GDM1 (cell line): Measurements from ENCODE around the gene UQCC2.
A peak's percentile ranks its signal among the peaks of the same experiment; 100 is the strongest.

Experiments used
- DNase-seq: peaks from one replicate; lab custom pipeline; 2025; lab: John Stamatoyannopoulos, UW

The UQCC2 gene

DNA sequence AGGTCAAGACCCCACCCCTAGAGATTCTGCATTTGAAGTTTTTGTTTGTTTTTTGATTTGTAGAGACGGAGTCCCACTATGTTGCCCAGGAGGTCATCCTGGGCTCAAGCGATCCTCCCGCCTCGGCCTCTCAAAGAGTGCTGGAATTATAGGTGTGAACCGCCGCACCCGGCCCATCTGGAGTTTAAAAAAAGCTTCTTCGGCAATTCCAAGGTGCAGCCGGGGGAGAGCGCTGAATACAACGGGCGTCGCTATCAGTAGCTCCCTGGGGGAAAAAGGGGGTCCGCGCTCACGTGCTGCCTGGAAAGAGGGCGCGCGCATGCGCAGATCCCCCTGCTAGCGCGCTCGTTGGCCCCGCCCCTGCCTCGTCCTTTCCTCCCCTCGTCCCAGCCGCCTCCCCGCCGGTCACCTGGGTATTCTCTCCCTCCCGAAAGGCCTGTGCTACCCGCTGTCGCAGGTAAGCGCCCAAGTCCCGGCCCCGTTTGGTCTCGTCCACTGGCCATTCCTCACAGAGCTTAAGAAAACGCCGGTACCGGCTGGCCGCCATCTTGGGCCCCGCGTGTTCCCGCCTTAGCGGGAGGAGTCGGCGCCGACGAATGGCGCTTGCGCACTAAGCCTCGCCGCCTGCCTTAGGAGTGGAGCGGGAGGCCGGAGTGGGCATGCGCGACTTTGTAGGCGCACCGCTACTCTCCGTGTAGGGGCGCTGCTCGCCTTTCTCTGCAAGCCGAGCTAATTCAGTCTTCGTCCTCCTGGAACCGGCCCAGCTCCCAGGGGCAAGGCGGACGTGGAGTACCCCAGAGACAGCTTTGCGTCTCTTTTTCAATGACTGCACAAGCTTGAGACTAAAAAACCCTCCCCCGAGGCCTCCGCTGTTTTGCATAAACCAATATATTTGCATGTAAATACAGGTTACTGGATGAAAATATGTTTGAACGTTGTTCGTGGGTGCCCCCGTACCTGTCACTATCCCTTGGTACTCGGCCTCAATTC is at the start of gene UQCC2:
UQCC2 (minus strand) TSS at position 561 of the 990 bp plus-strand sequence; CDS start at position 547, 14 bp downstream.
- peak; percentile 96 for DNase-seq

GRCh38 chr6:33759887-33760629 is 48.6 kb upstream of the UQCC2 start:
- DNase-seq: no peak

DNA sequence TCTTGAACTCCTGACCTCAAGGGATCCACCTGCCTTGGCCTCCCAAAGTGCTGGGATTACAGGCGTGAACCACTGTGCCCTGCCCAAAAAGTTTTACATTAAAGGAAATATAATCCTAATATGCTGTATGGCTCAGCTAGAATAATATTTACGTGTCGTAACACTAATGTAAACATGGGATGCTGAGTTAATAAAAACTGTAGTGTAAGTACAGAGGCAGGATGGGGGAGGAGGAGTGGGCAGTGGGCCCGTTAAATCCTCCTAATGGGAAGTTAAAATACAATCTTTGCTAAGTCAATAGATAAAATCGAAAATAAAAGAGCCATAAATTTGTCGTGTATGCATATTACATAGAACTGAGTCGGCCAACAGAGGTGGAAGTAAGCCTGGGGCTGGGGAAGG is 47.3 kb upstream of the UQCC2 start:
- no peak for DNase-seq

GRCh38 chr6:33757906-33758305 is 46.4 kb upstream of the UQCC2 start:
- no peak for DNase-seq

DNA sequence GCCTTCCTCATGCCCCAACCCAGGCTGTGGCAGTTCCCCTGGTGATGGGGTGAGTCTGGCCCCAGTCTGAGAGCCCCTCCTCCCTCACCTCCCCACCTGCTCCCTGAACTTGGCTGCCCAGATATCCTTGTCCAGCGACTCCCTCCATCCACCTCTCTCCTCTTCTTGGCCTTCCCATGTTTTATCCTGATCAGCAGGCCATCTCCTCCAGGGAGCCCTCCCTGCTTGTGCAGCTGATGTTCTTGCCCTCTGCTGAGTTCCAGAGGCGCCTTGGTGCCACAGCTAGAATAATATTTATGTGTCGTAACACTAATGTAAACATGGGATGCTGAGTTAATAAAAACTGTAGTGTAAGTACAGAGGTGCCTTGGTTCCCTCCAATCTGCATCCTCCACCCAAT is 45.6 kb upstream of the UQCC2 start:
- DNase-seq: no peak

DNA sequence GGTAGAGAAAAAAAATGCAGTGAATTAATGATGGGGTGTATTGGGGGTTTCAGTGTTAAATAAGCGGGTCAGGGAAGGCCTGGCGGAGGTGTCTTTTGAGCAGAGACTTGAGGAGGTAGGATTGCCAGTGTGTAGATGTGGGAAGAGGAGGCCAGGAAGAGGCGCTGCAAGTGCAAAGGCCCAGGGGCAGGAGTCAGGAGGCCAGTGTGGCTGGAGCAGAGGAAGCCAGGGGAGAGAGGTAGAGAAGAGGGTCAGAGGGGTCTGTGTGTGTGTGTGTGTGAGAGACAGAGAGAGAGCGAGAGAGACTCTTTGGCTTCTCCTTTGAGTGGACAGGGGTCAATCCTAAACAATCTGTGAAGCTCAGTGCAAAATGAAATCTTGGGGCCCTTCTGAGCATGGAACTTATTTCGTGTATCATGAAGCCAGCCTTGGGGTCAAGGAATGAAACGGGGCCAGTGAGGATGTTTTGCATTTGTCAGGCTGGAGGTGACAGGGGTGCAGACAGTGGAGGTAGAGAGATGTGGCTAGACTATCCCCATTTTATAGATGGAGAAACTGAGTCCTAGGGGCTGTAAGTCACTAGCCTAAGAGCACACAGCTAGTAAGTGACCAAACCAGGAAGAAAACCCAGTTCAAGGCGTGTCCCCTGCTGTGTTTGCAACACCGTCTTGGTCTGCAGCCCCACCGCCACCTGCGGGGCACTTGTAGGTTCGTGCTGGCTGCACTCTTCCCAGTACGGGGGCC is 44.9 kb upstream of the UQCC2 start:
- no peak for DNase-seq

DNA sequence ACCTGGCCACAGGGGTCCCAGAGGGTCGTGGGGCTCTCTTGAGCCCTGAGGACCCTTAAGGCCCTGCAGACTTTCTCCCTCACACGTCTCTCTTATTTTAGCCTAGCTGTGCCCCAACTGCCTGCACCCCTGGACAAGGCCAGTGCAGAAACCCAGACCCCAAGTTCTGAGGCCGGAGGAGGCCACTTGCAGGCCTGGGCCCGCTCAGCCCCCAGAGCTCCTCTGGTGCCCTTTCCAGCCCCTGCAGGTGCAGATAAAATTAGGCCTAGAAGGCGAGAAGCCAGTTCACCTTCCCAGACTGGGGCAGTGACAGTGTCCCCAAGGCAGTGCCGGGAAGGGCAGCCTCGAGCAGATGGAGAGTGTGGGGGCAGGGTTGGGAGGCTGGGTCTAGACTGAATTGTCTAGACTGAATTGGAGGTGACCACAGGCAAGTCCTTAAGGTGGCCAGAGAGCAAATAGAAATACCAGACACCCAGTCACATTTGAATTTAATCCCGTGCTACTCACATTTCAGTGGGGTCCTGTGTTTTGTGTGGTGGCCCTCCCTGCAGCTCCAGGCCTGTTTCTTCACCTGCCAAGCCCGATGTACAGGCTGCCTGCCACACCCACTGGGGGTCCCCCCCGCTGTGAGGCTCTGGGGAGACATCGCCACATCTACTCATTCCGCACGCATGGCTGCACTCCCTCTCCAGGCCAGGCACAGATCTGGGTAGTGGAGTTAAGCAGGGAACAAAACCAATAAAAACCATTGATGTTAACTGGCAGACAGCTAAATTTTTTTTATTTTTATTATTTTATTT is 43.8 kb upstream of the UQCC2 start:
- DNase-seq: no peak

- DNase-seq: no peak
Observed at GRCh38 chr6:33754222-33754621, 42.7 kb upstream of the UQCC2 start.

DNA sequence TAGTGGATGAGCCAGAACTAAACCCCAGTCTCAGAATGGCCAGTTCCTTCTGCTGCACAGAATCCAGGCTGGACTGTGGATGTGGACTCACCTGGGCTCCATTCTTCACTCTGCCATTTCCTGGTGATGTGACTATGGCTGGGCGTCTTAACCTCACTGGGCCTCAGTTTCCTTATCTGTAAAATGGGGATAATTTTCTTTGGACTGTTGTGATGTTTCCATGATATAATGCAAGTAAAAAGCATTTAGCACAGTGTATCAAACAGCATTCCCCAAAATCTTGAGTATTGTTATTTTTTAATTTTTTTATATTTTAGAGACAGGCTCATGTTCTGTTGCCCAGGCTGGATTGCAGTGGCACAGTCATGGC is 41.1 kb upstream of the UQCC2 start:
- DNase-seq: no peak

DNA sequence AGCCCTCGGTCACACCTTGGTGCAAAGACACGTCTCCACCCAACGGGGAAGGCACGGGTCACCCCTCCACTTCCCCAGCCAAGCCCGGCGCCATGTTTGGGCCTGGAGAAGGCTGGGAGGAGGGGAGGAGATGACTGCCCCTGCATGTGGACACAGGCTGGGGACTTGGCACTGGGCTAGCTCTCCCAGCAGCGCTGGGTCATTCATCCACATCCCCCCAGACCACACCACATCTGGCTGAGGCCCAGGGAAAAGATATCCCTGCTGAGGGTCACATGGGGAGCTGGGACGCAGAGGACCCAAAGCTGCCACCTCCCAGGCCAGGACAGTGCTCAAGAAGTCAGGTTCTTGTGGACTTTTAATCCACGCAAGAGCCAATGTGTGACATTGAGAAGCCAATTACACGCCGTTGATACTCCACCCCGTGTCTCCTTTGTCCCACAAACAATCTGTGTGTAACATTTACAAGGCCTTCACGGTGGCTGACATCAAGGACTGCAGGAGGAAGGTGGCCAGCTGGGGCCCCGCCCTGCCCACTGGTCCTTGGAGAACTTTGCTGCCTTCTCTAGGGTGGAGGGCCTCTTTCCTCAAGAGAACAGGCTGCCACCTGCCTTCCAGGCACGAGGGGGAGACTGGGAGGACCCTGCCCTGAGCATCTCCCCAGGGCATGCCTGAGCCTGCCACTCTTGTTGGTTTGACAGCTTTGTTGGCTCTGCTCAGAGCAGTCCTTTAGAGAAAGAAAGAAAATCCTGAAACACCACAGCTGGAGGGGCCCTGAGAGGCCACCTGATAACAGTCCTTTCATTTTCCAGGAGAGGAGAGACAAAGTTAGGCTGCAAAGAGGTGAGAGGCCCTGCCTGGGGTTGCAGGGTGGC is 40.5 kb upstream of the UQCC2 start:
- no peak for DNase-seq

GRCh38 chr6:33750244-33750991 is 38.9 kb upstream of the UQCC2 start:
- no peak for DNase-seq

- no peak for DNase-seq
Observed at GRCh38 chr6:33749401-33749800, 37.9 kb upstream of the UQCC2 start.

DNA sequence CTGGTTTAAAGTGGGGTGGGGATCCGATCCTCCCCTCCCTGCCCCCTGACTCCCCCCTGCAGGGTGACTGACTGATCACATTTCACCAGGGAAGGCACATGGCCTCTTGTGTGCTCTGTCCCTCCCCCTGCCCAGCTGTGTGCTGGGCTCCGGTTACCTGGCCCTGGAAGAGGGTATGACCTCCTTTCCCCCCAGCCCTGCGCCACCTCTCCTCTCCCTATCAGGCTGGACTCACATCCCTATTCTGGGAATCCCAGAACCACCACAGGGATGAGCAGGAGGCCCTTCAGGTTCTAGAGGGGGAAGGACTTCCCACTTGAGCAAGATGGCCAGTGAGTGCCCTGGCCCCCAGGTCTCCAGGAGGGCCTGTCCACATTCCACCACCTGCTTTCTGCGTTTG is 37.3 kb upstream of the UQCC2 start:
- no peak for DNase-seq

GRCh38 chr6:33747823-33748222 is 36.3 kb upstream of the UQCC2 start:
- DNase-seq: no peak

GRCh38 chr6:33746651-33747100 is 35.2 kb upstream of the UQCC2 start, which contains the start of gene IP6K3:
Gene IP6K3 (minus strand): TSS chr6:33746905. CDS start chr6:33735476, 11,429 bp downstream.
- no peak for DNase-seq

- DNase-seq: no peak
Observed at GRCh38 chr6:33746036-33746600, 34.6 kb upstream of the UQCC2 start.

- DNase-seq: no peak
Observed at GRCh38 chr6:33745548-33745947, 34.0 kb upstream of the UQCC2 start.

- DNase-seq: no peak
Observed at GRCh38 chr6:33744895-33745546, 33.5 kb upstream of the UQCC2 start.
